C4-2B (cell line): Measurements from ENCODE around the gene RESP18.

Source experiments
- H3K27ac ChIP-seq: fragments of 450-650 bp; 2 replicates; pipeline ENCODE4 v1.5.1; 2017
- CTCF ChIP-seq: fragments of 450-650 bp; conservative IDR thresholded peaks from 2 replicates; pipeline ENCODE4 v1.5.1; 2017; ENCODE audit warnings: mild to moderate bottlenecking
- ZFX ChIP-seq: fragments of 450-650 bp; IDR thresholded peaks from 2 replicates; pipeline ENCODE4 v1.6.1; 2017

RESP18 gene

DNA sequence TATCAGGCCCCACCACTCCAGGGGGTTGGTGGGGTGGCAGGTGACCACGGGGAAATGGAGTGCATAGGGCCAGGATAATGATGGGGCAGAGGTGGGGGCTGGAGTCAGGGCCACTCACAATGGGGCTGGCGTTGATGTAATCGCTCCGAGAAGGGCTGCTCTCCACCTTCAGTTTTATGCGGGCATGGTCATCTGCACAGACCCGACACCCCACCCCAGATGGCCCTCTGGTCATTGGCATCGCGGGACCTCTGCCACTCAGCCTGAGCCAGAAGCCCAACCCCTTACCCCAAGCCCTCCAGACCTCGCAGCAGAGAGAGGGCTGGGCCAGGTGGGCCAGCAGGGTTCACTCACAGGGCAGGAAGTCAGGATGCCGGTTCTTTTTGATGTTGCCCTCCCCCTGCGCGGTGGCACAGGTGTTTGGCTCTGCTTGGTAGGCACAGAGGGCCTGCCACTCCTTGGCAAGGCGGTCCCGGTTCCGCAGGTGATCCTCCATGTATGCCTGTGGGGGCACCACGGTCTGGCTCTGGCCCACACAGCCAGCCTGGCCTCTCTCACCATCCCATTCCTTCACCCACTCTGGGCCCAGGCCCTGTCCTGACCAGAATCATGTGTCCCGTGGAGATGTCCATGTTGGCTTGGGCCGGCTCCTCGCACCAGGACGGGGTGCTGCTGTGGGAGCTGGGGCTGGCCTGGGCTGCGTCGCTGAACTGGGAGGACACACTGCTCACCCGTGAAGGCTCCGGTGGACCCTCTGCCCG lies 35.7 kb downstream of the RESP18 start:
- no peak overlapping the region for H3K27ac ChIP-seq
- TF ChIP-seq CTCF (no peak), ZFX (no peak)

DNA sequence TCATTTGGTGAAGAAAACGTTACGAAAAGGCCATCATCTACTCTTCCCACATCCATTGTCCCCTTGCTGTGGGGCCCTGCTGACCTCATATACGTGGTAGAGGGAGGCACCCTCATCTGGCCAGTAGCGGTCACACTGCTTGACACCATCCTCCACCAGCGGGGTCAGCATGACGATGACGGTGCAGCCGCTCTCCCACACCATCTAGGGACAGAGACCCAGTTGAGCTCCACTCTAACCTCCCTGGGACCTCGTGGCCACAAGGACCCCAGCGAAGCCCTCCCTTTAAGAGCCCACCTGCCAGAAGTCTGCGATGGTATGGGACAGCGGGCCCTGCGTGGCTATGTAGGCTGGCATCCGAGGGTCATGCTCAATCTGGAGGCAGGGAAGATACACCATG lies 36.4 kb downstream of the RESP18 start:
- TF ChIP-seq ZFX (no peak), CTCF (no peak)

DNA sequence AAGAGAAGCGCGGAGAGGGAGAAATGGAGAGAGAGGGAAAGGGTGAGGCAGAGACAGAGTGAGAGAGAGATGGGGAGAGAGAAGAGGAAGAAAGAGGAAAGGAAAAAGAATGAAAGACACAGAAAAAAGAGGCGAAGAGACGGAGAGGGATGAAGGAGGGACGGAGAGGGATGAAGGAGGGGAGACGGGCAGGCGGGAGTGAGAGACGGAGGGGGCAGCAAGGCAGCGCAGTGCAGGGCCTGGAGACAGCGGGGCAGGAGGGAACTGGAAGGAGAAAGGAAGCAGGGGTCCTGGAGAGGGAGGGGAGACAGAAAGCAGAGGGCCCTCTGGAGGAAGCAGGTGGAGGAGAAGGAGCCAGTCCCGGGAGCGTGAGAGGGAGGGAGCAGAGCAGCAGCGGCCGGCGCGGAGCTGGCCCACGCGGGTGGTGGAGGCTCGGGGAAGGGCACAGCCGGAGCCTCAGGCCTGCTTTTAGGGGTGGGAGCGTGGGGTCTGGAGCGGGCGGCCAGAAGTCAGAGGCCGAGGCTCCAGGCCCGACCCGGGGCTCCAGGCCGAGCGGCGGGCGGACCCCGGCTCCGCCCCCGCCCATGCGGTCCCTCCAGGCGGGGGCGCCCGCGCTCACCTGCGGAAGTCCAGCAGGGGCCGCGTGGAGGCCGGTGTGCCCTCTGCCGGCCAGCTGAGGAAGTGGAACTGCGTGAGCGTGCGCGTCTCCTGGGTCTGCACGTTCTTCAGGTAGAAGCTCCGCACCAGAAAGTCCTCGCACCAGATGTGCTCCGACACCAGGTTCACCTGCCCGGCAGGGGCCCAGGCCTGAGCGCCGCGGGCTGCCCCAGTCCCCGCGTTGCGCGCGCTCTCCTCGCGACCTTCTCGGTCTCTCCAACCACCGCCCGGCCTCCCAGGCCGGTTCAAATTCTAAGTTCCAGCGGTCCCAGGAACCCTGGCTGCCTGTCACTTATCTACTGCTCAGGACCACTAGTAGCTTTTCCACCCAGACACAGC lies 37.9 kb downstream of the RESP18 start:
- TF ChIP-seq CTCF (peak; percentile 97), ZFX (peak; percentile 39; the same call in 1 of the 2 replicates)
- H3K27ac ChIP-seq: peak overlapping the region; percentile 36

More for the DNA sequence above, 36.4 kb downstream of the RESP18 start:
- H3K27ac ChIP-seq: no peak overlapping the region

- H3K27ac ChIP-seq: no peak overlapping the region
- TF ChIP-seq CTCF: no peak
- no peak for TF ChIP-seq ZFX
Observed at GRCh38 chr2:219293736-219294231, 38.8 kb downstream of the RESP18 start.

DNA sequence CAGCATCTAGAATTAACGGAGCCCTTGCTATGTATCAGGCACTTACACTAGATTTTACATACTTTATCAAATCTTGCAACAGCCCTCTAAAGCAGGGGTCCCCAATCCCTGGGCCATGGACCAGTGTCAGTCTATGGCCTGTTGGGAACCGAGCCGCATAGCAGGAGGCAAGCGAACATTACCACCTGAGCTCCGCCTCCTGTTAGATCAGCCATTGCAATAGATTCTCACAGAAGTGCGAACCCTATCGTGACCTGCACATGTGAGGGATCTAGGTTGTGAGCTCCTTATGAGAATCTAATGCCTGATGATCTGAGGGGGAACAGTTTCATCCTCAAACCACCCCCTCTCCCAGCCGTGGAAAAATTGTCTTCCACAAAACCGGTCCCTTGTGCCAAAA lies 39.9 kb downstream of the RESP18 start:
- TF ChIP-seq ZFX (no peak), CTCF (no peak)
- no peak overlapping the region for H3K27ac ChIP-seq

GRCh38 chr2:219291910-219292490 lies 40.5 kb downstream of the RESP18 start:
- no peak overlapping the region for H3K27ac ChIP-seq
- no peak for TF ChIP-seq ZFX
- TF ChIP-seq CTCF: no peak
